T-cell (primary cell): ENCODE results near the gene VCAM1. TPM values are rescaled to one million over a fixed set of nuclear protein-coding genes. Genes with fewer than 3 reads are reported as not detected.

Source experiments
- ATAC-seq, 4 experiments: fragments of 200-7000 bp in 3 of 4; fragments of 150-1000 bp in 1 of 4; cut with Tn5 transposase; replicated peaks in 1 of 4; 1 replicate in 3 of 4; 2 replicates in 1 of 4; pipeline ENCODE4 v1.10.0; 2021; ENCODE audit warnings: moderate library complexity in 3 of 4, mild to moderate bottlenecking in 2 of 4, moderate number of reproducible peaks in 1 of 4
- CTCF ChIA-PET, 2 donors: fragments of 300-600 bp; sonication (Branson Sonifier 250); formaldehyde crosslinking; loops; one replicate each; lab custom pipeline; 2022; ENCODE audit warnings: antibody characterized with exemption in 2 of 2; lab: Charles Lee
- POLR2A ChIA-PET, 2 donors: fragments of 300-600 bp; sonication (Branson Sonifier 250); formaldehyde crosslinking; loops; one replicate each; lab custom pipeline; 2022; ENCODE audit warnings: antibody characterized with exemption in 2 of 2; lab: Charles Lee
- DNase-seq, 35 experiments: peaks; one replicate each; pipeline versions ENCODE4 v3.0.0 to v3.0.0-alpha.2; 2013 to 2023
- H3K27ac ChIP-seq: one replicate; pipeline ENCODE4 v1.5.1; 2013; ENCODE audit warnings: low read length
- H3K27me3 ChIP-seq, 2 experiments: replicated peaks in 1 of 2; 1 replicate in 1 of 2; 2 replicates in 1 of 2; pipeline versions ENCODE4 v1.6.1 to v1.7.0; 2013; ENCODE audit warnings: low read length in 1 of 2, mixed read lengths in 1 of 2; ENCODE audit not compliant: control insufficient read depth in 2 of 2, insufficient read depth in 2 of 2; ENCODE audit errors: extremely low read depth in 1 of 2
- H3K36me3 ChIP-seq, 2 donors: 1 replicate in 1 of 2; 2 replicates in 1 of 2; pipeline versions ENCODE4 v1.6.1 to v1.7.0; 2013; ENCODE audit warnings: low read length in 1 of 2; ENCODE audit not compliant: control insufficient read depth in 2 of 2, insufficient read depth in 1 of 2; ENCODE audit errors: extremely low read depth in 1 of 2
- H3K4me1 ChIP-seq, 2 experiments: 1 replicate in 1 of 2; 2 replicates in 1 of 2; pipeline versions ENCODE4 v1.6.1 to v1.7.0; 2013; ENCODE audit warnings: low read length in 2 of 2, mixed read lengths in 1 of 2; ENCODE audit not compliant: insufficient read depth in 2 of 2, control insufficient read depth in 1 of 2; ENCODE audit errors: extremely low read depth in 1 of 2
- H3K4me3 ChIP-seq, 2 donors: 1 replicate in 1 of 2; 2 replicates in 1 of 2; pipeline versions ENCODE4 v1.5.1 to v1.7.0; 2013; ENCODE audit warnings: mild to moderate bottlenecking in 2 of 2, low read length in 1 of 2, moderate library complexity in 1 of 2; ENCODE audit not compliant: control insufficient read depth in 1 of 2; ENCODE audit errors: extremely low read depth in 1 of 2
- H3K9me3 ChIP-seq: 2 replicates; pipeline ENCODE4 v1.7.0; 2013
- H3K27ac Mint-ChIP-seq, 2 donors: one replicate each; pipeline ENCODE4 v1.8.0; 2020 to 2021; ENCODE audit warnings: mild to moderate bottlenecking in 2 of 2, mixed read lengths in 2 of 2
- H3K27me3 Mint-ChIP-seq, 2 donors: one replicate each; pipeline ENCODE4 v1.8.0; 2021 to 2022; ENCODE audit warnings: mixed read lengths in 2 of 2
- H3K36me3 Mint-ChIP-seq: one replicate; pipeline ENCODE4 v1.8.0; 2021; ENCODE audit warnings: mixed read lengths
- H3K4me1 Mint-ChIP-seq, 3 donors: one replicate each; pipeline ENCODE4 v1.8.0; 2020 to 2022; ENCODE audit warnings: mixed read lengths in 3 of 3, mild to moderate bottlenecking in 1 of 3
- H3K4me3 Mint-ChIP-seq, 3 donors: one replicate each; pipeline ENCODE4 v1.8.0; 2020 to 2022; ENCODE audit warnings: mild to moderate bottlenecking in 3 of 3, mixed read lengths in 3 of 3, moderate library complexity in 3 of 3
- H3K9me3 Mint-ChIP-seq, 3 donors: one replicate each; pipeline ENCODE4 v1.8.0; 2020 to 2022; ENCODE audit warnings: mixed read lengths in 3 of 3
- WGBS: methylation state at CpG from one replicate; pipeline ENCODE4 v1.1.5; 2013; ENCODE audit warnings: missing lambda C conversion rate; ENCODE audit not compliant: insufficient coverage; 5-methylcytosine and 5-hydroxymethylcytosine counted together
- total RNA-seq, 35 experiments: library from RNA in 6 of 35; stranded (reverse) in 6 of 35; fragments of 120-200 nt in 1 of 35; gene quantifications; one replicate each; pipeline versions ENCODE4 v1.2.1 to v1.2.4 and lab custom pipeline; 2013 to 2026

The VCAM1 gene
- total RNA-seq, 5 donors from 2014 or later (not counting 1 experiment from before 2014, with no cell fraction given), result 0.12 to 0.36 (median 0.24) TPM; not detected in 1

DNA sequence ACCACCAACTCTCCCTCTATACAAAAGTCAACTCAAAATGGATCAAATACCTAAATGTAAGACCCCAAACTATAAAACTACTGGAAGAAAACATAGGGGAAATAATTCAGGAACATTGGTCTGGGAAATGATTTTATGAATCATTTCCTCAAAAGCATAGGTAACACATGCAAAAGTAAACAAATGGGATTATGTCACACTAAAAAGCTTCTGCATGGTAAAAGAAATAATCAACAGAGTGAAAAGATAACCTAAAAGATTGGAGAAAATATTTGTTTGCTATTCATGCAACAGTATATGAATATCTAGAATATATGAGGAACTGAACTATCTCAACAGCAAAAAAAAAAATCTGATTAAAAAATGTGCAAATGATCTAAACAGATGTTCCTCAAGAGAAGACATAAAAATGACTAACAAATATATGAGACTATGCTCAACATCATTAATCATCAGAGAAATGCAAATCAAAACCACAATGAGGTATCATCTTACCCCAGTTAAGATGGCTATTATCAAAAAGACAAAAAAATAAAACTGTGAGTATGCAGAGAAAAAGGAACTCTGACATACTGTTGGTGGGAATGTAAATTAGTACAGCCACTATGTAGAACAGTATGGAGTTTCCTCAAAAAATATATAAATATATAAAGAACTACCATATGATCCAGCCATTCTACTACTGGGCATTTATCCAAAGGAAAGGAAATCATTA, 47.8 kb downstream of the VCAM1 start:
- Histone ChIP-seq H3K27ac (no peak overlapping the region), H3K4me1 (no peaks in the 10 kb centered on the region), H3K27me3 (no peaks in the 10 kb centered on the region), H3K4me3 (no peak overlapping the region), H3K36me3 (no peaks in the 10 kb centered on the region), H3K9me3 (no peaks in the 10 kb centered on the region)
- ChIA-PET POLR2A (no interaction called here), CTCF (no interaction called here)
- H3K36me3 Mint-ChIP-seq, result no peaks in the 10 kb centered on the region
- ATAC-seq, result no peak
- peaks cover 0 to 4% of the 10 kb centered on the region in 2 donors for H3K27me3 Mint-ChIP-seq
- H3K9me3 Mint-ChIP-seq, result no peaks in the 10 kb centered on the region
- no peak overlapping the region for H3K27ac Mint-ChIP-seq
- H3K4me3 Mint-ChIP-seq, result no peak overlapping the region
- H3K4me1 Mint-ChIP-seq, result no peaks in the 10 kb centered on the region
- DNase-seq, result no peak

DNA sequence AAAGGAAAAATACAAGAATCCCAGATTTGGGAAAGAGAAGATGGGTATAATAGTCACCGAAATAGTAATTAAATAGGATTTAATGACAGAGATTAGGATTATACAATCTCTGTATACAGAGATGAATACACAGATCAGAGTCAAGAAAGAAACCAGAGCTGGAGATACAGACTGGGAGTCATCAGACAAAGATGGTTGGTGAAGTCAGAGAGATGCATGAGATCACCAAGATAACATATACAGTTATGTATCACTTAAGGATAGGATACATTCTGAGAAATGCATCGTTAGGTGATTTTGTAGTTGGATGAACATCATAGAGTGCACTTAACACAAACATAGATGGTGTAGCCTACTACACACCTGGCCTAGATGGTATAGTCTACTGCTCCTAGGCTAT, 49.8 kb downstream of the VCAM1 start:
- DNase-seq (no peak), ATAC-seq (no peak)
- Mint-ChIP-seq H3K4me1 (peaks cover 0 to 2% (median 0%) of the 10 kb centered on the region in 3 donors), H3K4me3 (no peak overlapping the region), H3K36me3 (no peaks in the 10 kb centered on the region), H3K9me3 (no peaks in the 10 kb centered on the region), H3K27me3 (peaks cover 0 to 4% of the 10 kb centered on the region in 2 donors), H3K27ac (no peak overlapping the region)
- H3K36me3 ChIP-seq, result no peaks in the 10 kb centered on the region
- H3K27me3 ChIP-seq, result no peaks in the 10 kb centered on the region
- H3K4me1 ChIP-seq, result no peaks in the 10 kb centered on the region
- no peak overlapping the region for H3K4me3 ChIP-seq
- ChIA-PET POLR2A (no interaction called here), CTCF (no interaction called here)
- H3K27ac ChIP-seq, result no peak overlapping the region
- H3K9me3 ChIP-seq, result no peaks in the 10 kb centered on the region
- no CpG with 5 or more reads among the region's 2 CpGs for WGBS

DNA sequence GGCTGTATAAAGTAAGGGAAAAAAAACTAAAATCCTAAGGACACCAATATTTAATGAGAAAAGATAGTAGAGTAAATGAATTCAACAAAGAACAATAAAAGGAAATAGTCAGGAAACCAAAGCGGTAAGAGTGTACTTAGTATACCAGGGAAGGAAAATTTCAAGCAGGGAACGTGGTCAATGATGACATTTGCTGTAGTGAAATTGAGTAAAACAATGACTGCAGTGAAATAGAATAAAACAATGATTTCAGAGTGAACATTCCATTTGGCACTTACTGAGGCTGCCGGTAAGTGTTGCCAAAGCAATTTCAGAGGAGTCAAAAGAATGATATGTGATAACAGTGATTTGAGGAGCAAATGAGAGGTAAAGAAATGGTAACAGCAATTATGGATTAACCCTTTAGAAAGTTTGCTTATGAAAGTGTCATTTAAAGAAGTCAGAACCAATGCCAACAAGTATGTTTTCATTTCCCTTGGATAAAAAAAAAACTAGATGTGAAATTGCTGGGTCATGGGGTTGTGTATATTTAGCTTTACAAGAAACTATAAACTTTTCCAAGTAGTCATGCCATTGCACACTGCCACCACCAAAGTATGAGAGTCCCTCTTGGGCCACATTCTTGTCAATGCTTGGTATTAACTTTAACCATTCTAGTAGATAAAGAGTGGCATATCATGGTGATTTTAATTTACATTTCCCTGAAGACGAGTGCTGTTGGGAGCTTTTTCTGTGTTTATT, 50.5 kb downstream of the VCAM1 start:
- CTCF ChIA-PET, result no interaction called here
- Histone ChIP-seq H3K27me3 (no peaks in the 10 kb centered on the region), H3K4me1 (no peaks in the 10 kb centered on the region), H3K9me3 (no peaks in the 10 kb centered on the region), H3K36me3 (no peaks in the 10 kb centered on the region), H3K4me3 (no peak overlapping the region), H3K27ac (no peak overlapping the region)
- no peak for ATAC-seq
- no peak overlapping the region for H3K27ac Mint-ChIP-seq
- H3K4me1 Mint-ChIP-seq, result peaks cover 0 to 4% (median 0%) of the 10 kb centered on the region in 3 donors
- no peak overlapping the region for H3K4me3 Mint-ChIP-seq
- no peaks in the 10 kb centered on the region for H3K36me3 Mint-ChIP-seq
- POLR2A ChIA-PET, result no interaction called here
- no peak for DNase-seq
- peaks cover 0 to 4% of the 10 kb centered on the region in 2 donors for H3K27me3 Mint-ChIP-seq
- 55% methylated on average over 2 of the region's 4 CpGs for WGBS
- H3K9me3 Mint-ChIP-seq, result no peaks in the 10 kb centered on the region

DNA sequence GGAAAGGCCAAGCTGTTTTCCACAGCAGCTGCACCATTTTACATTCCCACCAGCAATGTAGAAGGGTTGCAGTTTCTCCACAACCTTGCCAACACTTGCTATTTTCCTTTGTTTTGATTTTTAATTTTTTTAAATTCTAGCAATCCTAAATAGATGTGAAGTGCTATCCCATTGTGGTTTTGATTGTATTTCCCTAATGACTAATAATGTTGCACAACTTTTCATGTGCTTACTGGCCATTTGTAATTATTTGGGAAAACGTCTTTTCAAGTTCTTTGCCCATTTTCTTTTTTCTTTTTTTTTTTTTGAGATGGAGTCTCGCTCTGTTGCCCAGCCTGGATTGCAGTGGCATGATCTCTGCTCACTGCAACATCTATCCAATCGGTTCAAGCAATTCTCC, 53.9 kb downstream of the VCAM1 start:
- H3K36me3 Mint-ChIP-seq, result no peaks in the 10 kb centered on the region
- no peak for ATAC-seq
- H3K36me3 ChIP-seq, result no peaks in the 10 kb centered on the region
- no peaks in the 10 kb centered on the region for H3K9me3 Mint-ChIP-seq
- no peak overlapping the region for H3K27ac Mint-ChIP-seq
- DNase-seq, result no peak
- no peak overlapping the region for H3K4me3 Mint-ChIP-seq
- no peak overlapping the region for H3K4me3 ChIP-seq
- ChIA-PET POLR2A (no interaction called here), CTCF (no interaction called here)
- H3K4me1 Mint-ChIP-seq, result peaks cover 0 to 4% (median 0%) of the 10 kb centered on the region in 3 donors
- H3K4me1 ChIP-seq, result no peaks in the 10 kb centered on the region
- H3K27ac ChIP-seq, result no peak overlapping the region
- WGBS, result 67% methylated on average over 3 of the region's 3 CpGs
- no peaks in the 10 kb centered on the region for H3K9me3 ChIP-seq
- no peaks in the 10 kb centered on the region for H3K27me3 ChIP-seq
- peaks cover 0 to 4% of the 10 kb centered on the region in 2 donors for H3K27me3 Mint-ChIP-seq

DNA sequence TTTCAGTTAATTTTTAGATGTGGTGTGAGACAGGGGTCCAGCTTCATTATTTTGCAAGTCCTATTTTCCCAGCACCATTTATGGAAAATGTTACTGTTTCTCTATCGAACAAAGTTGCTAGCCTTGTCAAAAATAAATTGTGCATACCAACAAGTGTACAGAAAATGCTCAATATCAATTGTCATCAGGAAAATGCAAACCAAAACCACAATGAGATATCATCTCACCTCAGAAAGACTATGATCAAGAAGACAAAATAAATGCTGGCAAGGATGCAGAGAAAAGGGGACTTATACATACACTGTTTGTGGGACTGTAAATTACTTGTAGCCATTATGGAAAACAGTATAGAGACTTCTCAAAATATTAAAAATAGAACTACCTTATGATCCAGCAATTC, 54.8 kb downstream of the VCAM1 start:
- POLR2A ChIA-PET, result no interaction called here
- no peaks in the 10 kb centered on the region for H3K36me3 ChIP-seq
- Mint-ChIP-seq H3K4me3 (no peak overlapping the region), H3K9me3 (no peaks in the 10 kb centered on the region), H3K4me1 (peaks cover 0 to 4% (median 0%) of the 10 kb centered on the region in 3 donors), H3K27ac (no peak overlapping the region), H3K36me3 (no peaks in the 10 kb centered on the region), H3K27me3 (peaks cover 2 to 11% of the 10 kb centered on the region in 2 donors)
- no peaks in the 10 kb centered on the region for H3K9me3 ChIP-seq
- H3K4me3 ChIP-seq, result no peak overlapping the region
- ATAC-seq, result no peak
- DNase-seq, result no peak
- H3K4me1 ChIP-seq, result no peaks in the 10 kb centered on the region
- H3K27ac ChIP-seq, result no peak overlapping the region
- CTCF ChIA-PET, result no interaction called here
- H3K27me3 ChIP-seq, result no peaks in the 10 kb centered on the region
- 20% methylated on average over 1 of the region's 1 CpG for WGBS

DNA sequence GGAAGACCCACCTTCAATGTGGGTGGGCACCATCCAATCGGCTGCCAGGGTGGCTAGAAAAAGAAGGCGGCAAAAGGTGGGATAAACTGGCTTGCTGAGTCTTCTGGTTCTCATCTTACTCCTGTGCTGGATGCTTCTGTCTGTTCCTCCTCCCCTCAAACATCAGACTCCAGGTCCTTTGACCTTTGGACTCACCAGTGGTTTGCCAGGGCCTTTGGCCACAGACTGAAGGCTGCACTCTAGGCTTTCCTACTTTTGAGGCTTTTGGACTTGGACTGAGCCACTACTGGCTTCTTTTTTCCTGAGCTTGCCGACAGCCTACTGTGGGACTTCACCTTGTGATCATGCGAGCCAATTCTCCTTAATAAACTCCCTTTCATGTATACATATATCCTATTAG, 55.9 kb downstream of the VCAM1 start:
- Mint-ChIP-seq H3K36me3 (no peaks in the 10 kb centered on the region), H3K4me1 (peaks cover 0 to 4% (median 0%) of the 10 kb centered on the region in 3 donors), H3K27me3 (peaks cover 5 to 12% of the 10 kb centered on the region in 2 donors), H3K9me3 (no peaks in the 10 kb centered on the region), H3K27ac (no peak overlapping the region), H3K4me3 (no peak overlapping the region)
- ChIA-PET CTCF (no interaction called here), POLR2A (no interaction called here)
- ATAC-seq, result no peak
- H3K4me3 ChIP-seq, result no peak overlapping the region
- peaks cover 0 to 3% of the 10 kb centered on the region in 2 experiments for H3K27me3 ChIP-seq
- H3K4me1 ChIP-seq, result no peaks in the 10 kb centered on the region
- no peak for DNase-seq
- H3K9me3 ChIP-seq, result no peaks in the 10 kb centered on the region
- no CpG with 5 or more reads among the region's 4 CpGs for WGBS
- H3K27ac ChIP-seq, result no peak overlapping the region
- no peaks in the 10 kb centered on the region for H3K36me3 ChIP-seq
